DMS 273 (cell line): ENCODE results near the gene RAP1GAP2.
A peak's percentile ranks its signal among the peaks of the same experiment; 100 is the strongest.
"Not testable (repeated sequence)": the region's sequence is repeated elsewhere in the genome, so short reads cannot be mapped to it uniquely, and the experiment has no call there.

Source experiments
- DNase-seq: peaks from one replicate; lab custom pipeline; 2025; ENCODE audit not compliant: unreplicated experiment; lab: John Stamatoyannopoulos, UW

Gene RAP1GAP2

GRCh38 chr17:2963332-2964027, 167.2 kb downstream of the RAP1GAP2 start:
- no peak for DNase-seq

GRCh38 chr17:2964028-2964356, 167.8 kb downstream of the RAP1GAP2 start:
- DNase-seq = no peak

DNA sequence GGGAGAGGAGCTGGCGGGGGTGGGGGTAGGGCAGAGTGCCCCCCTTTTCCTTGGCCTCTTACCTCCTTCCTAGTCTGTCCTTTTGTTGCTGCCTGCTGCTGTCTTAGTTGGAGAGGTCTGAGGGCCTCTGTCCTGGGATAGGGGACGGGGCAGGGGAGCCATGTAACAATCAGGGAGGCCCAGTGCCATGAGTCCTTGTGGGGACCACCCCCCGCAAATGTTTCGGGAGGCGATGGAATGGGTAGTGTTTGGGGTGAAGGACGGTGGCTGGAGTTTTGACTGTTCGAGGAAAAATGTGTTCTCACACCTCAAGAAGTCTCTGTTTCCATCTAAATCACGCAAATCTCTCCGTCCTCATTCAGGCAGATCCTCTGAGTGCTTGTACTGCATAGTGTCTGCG, 168.1 kb downstream of the RAP1GAP2 start:
- DNase-seq = no peak

DNA sequence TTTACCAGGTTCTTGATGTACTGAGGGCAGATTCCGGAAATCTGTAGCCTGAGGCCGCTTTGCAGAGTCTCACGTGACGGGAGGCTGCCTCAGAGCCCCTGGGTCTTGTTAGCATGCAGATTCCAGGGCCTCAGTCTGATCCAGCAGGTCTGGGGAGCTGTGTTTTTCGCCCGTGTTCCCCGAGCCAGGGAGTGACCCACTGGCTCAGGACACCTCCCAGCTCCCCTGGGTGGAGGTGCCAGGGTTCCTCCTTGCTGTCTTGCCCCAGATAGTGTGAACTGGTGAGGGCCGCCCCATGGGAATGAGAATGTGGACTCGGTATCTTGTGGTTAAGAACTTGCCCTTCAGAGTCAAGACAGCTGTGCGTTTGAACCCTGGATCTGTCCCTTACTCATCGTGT, 168.6 kb downstream of the RAP1GAP2 start:
- no peak for DNase-seq

DNA sequence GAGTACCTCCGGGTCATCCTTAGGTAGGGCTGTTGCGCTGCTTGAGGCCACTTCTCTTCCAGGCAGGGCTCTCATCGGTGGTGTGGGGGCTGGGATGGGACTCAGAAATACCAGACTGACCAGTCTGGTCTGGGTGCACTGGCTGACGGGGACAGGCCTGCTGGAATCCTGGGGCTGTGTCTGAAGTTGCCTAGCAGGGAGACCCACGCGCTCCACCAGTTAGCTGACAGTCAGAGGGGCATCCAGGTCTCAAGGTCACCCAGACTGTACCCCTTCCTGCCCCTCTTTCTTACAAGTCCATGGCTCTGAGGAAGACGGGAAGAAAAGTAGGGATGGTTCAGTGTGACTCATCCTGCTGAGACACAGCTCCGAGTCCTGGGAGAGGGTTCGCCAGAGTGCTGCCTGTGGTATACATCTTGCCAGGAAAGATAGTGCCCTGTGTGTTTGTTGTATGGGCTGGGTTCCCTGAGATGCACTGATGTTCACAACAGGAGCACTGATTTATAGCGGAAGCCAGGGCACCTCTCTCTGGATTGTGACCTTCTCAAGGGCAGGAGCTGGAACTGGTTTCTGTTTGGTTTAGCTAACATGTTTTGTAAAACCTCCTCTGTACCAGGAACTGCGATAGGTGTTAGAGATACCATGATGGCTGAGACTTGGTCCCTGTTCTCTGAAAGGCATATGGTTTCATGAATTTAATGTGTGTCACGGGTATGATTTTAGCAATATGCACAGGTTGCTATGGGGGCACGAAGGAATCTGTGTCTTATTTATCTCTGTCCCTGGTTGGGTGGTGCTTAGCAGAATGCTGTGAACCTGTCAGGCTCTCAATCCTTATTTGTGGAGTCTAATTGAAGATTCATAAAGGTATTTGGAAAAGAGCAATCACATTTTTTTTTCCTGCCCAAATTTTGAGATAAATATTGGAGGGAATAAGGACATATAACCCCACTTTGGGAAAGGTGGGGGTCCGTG, 169.7 kb downstream of the RAP1GAP2 start:
- DNase-seq = no peak

DNA sequence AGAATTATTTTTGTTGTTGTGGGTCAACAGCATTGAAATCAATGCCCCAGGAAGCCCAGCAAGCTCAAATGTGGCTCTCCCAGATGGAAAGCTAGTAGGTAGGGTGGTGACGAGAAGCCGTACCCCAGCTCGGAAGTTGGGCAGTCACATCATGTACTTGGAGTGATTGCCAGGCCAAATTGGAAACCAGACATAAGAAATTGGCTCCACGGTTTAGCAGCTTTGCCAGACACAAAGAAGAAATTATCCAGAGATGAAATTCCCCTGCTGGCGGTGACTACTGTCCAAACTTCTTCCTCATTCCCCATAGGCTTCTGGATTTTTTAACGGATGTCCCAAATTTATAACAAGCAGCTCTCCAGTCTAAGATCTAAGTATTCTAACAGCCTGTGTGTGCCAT, 171.3 kb downstream of the RAP1GAP2 start:
- no peak for DNase-seq

- no peak for DNase-seq
Measured at GRCh38 chr17:2971851-2972250, 175.6 kb downstream of the RAP1GAP2 start.

DNA sequence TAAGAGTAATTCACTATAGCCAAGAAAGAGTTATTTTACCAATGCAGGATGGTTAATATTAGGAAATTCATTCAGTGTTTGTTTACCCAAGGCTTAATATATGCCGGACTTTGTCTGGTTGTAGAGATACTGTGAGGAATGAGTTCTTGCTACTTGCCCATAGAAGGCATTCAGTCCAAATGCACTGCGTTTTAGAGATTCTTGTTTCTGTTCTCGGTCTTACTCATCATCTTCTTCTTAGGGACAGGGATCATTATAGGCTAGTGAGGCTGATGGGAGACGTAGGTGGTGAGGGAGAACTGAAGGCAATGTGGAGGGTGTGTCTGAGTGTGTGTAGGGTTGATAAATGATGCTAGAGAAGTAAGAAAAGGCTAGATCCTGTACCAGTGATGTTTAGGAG, 176.5 kb downstream of the RAP1GAP2 start:
- no peak for DNase-seq

- DNase-seq = no peak
Measured at GRCh38 chr17:2974347-2974746, 178.1 kb downstream of the RAP1GAP2 start.

DNA sequence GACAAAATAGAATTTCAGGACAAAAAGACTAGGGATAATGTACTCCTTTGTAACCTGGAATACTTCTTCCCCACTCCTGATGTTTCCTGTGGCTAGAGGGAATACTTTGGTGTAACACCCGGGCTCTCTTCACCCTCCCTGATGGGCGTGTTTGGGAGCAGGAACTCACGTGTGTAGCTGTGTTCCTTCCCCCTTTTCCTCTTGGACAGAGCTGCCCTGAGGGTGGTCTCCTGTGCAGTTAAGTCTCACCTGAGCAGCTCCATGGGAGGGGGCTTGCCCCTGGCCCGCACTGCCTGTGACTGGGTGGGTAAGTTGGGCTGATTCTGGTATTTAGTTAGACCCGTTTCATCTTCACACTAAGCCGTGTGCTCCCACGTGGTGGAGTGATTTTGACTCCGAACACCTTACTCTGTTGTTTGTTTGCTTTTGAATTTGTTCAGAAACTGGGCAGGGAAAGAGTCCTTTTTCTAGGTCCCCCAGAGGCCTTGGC, 179.3 kb downstream of the RAP1GAP2 start:
- peak; percentile 92 for DNase-seq

DNA sequence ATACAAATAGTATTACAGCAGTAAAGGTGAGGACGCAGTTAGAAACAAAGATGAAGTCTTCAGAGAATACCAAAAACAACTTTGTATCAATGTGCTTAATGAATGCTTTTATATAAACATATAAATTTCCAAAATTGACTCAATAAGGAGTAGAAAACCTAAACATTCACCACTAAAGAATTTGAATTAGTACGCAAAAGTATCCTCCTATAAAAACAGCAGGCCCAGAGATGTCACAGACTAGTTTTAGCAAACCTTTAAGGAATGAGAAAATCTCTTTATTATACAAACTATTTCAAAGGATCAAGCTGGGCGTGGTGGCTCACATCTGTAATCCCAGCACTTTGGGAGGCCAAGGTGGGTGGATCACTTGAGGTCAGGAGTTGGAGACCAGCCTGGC, 180.9 kb downstream of the RAP1GAP2 start:
- no peak for DNase-seq

- no peak for DNase-seq
Measured at GRCh38 chr17:2978116-2978515, 181.9 kb downstream of the RAP1GAP2 start.

- no peak for DNase-seq
Measured at GRCh38 chr17:2978991-2979390, 182.8 kb downstream of the RAP1GAP2 start.

DNA sequence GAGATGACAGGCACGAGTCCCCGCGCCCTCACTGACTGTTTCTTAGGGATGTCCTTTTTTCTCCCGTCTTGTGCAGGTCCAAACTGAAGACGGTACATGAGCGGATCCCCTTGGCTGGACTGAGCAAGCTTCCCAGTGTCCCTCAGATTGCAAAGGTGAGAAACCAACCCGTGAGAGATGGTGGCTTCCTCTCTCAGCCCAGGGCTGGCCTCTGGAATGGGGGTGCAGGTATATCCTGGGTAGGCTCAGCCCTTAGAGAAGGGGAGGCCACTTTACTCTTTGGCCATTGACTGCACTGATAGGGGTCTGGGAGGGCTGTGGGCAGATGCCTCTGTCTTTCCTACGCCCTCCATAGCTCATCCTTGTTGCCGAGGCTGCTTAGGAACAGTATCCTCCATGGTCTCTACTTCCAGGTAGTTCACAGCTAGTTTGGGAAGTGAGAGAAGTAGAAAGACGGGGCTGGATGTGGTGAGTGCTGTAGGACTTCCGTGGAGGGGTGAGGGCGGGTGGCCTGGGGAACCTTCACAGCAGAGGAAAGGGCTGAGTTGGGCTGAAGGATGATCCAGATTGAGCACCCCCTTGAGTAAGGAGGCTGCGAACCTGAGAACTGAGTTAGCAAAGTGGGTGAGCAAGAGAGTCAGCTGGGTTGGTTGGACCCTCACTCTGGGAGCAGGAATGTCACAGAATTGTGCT, 184.1 kb downstream of the RAP1GAP2 start:
- no peak for DNase-seq

GRCh38 chr17:2980904-2981246, 184.6 kb downstream of the RAP1GAP2 start:
- no peak for DNase-seq

DNA sequence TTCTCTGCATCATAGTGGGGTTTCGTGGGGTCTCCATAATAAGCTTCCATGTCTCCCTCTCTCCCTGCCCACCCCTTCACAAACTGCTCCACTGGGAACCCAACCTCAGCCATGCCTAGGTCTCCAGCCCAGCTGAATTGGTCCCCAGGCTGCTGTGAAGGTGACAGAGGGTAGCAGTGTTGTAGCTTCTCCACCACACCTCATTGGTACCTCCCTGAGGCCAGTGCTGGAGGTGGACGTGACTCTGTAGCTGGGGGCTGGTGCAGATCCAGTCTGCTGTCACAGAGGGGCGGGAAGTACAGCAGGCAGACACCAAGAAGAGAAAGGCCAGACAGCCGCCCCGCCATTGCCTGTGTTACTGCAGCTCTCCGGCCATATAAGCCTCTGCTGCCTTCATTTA, 185.1 kb downstream of the RAP1GAP2 start:
- no peak for DNase-seq

GRCh38 chr17:2982854-2983253, 186.6 kb downstream of the RAP1GAP2 start:
- peak; percentile 68 for DNase-seq

DNA sequence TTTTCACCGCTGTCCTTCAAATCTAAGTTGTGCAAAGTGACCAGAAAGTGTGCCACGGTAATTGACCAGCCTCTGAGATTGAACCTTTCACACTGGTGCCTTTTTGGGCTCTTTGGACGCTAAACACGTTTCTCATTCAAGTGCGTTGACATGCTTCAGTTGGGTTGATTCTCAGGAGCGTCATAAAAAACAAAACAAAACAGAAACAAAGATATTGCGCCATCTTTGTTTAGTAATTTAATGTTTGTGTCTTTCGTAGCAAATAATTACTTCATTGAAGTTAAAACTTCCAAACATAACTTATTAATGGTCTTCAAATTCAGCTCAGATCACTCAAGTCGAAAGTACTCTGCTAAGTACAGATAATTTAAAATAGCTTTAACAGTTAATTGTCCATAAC, 187.0 kb downstream of the RAP1GAP2 start:
- DNase-seq = no peak

- DNase-seq = no peak
Measured at GRCh38 chr17:2985318-2985717, 189.1 kb downstream of the RAP1GAP2 start.

DNA sequence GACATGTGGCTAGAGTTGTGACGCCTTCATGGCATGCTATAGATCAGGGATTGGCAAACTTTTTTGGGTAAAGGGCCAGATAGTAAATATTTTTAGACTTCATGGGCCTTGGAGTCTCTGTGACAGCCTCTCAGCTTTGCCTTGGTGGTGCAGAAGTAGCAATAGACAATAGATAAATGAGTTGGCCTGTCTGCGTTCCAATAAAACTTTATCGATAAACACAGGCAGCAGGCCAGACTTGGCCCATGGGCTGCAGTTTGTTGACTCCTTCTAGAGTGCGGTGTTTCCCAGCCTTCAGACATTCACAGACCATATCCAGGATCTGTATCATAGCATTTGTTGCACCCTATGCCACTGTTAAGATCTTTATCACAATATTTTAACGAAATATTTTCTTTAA, 190.7 kb downstream of the RAP1GAP2 start:
- DNase-seq = no peak

DNA sequence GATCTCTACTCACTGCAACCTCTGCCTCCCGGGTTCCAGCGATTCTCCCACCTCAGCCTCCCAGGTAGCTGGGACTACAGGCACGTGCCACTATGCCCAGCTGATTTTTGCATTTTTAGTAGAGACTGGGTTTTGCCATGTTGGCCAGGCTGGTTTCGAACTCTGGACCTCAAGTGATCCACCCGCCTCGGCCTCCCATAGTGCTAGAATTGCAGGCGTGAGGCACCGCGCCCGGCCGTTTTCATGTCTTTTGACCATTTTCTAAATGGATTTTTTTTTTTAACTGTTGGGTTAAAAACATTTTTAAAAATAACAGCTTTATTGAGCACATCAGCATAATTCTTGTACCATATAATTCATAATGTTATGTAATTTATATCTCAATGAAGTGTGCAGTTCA, 193.2 kb downstream of the RAP1GAP2 start:
- not testable (repeated sequence) for DNase-seq

GRCh38 chr17:2989855-2990254, 193.6 kb downstream of the RAP1GAP2 start:
- no peak for DNase-seq
